GM19452 (cell line): ENCODE data around the gene SEPTIN1.

ENCODE experiments used
- ATAC-seq: cut with Tn5 transposase; IDR thresholded peaks from one replicate; pipeline ENCODE4 v1.9.1; 2021; ENCODE audit not compliant: unreplicated experiment

Gene SEPTIN1

GRCh38 chr16:30382111-30382881 is at the start of gene SEPTIN1:
SEPTIN1 (minus strand) TSS chr16:30382561; CDS start chr16:30382542, 19 bp downstream.
- ATAC-seq, result no peak

GRCh38 chr16:30430428-30430970 is 48.1 kb upstream of the SEPTIN1 start:
- ATAC-seq, result no peak

GRCh38 chr16:30429678-30430427 is 47.5 kb upstream of the SEPTIN1 start, which contains the start of gene DCTPP1:
DCTPP1 (minus strand) TSS chr16:30430030; CDS start chr16:30429980, 50 bp downstream.
- ATAC-seq, result peak; percentile 96

GRCh38 chr16:30429418-30429677 is 47.0 kb upstream of the SEPTIN1 start:
- ATAC-seq, result no peak

GRCh38 chr16:30428055-30428454 is 45.7 kb upstream of the SEPTIN1 start:
- no peak for ATAC-seq

GRCh38 chr16:30421010-30421409 is 38.6 kb upstream of the SEPTIN1 start:
- no peak for ATAC-seq

- ATAC-seq, result no peak
Observed at GRCh38 chr16:30418350-30419181, 36.2 kb upstream of the SEPTIN1 start.

GRCh38 chr16:30417529-30418349 is 35.4 kb upstream of the SEPTIN1 start:
- ATAC-seq, result peak; percentile 74

GRCh38 chr16:30416624-30417528 is 34.5 kb upstream of the SEPTIN1 start:
- ATAC-seq, result no peak

GRCh38 chr16:30416047-30416603 is 33.8 kb upstream of the SEPTIN1 start:
- no peak for ATAC-seq

- ATAC-seq, result no peak
Observed at GRCh38 chr16:30414159-30414558, 31.8 kb upstream of the SEPTIN1 start.

- ATAC-seq, result no peak
Observed at GRCh38 chr16:30413112-30413806, 30.9 kb upstream of the SEPTIN1 start.

- ATAC-seq, result no peak
Observed at GRCh38 chr16:30409125-30410060, 27.0 kb upstream of the SEPTIN1 start.

- peak; percentile 6 for ATAC-seq
Observed at GRCh38 chr16:30407804-30408534, 25.6 kb upstream of the SEPTIN1 start.

GRCh38 chr16:30407102-30407803 is 24.9 kb upstream of the SEPTIN1 start, which contains the start of gene ZNF771:
ZNF771 (plus strand) TSS chr16:30407606; CDS start chr16:30408054, 448 bp downstream.
- ATAC-seq, result peak; percentile 75

GRCh38 chr16:30406795-30407101 is 24.4 kb upstream of the SEPTIN1 start:
- no peak for ATAC-seq
